HG02610 (cell line): ENCODE results near the gene CXCL17.
"Not testable (repeated sequence)": the region's sequence is repeated elsewhere in the genome, so short reads cannot be mapped to it uniquely, and the experiment has no call there.

Experiments used
- ATAC-seq: cut with Tn5 transposase; IDR thresholded peaks from one replicate; pipeline ENCODE4 v1.9.1; 2021; ENCODE audit warnings: mild to moderate bottlenecking, moderate library complexity; ENCODE audit not compliant: unreplicated experiment

CXCL17 gene

GRCh38 chr19:42442833-42443232 is at the start of gene CXCL17:
TSS of gene CXCL17 (minus strand) at chr19:42442946. CDS start at chr19:42442832, 114 bp downstream.
- ATAC-seq, result no peak

- ATAC-seq, result no peak
These were observed 46.2 kb upstream of the CXCL17 start for GRCh38 chr19:42488783-42489521.

GRCh38 chr19:42487798-42488178 is 45.0 kb upstream of the CXCL17 start:
- no peak for ATAC-seq

- no peak for ATAC-seq
These were observed 44.5 kb upstream of the CXCL17 start for GRCh38 chr19:42487032-42487797.

GRCh38 chr19:42485036-42485435 is 42.3 kb upstream of the CXCL17 start:
- not testable (repeated sequence) for ATAC-seq

- no peak for ATAC-seq
These were observed 37.8 kb upstream of the CXCL17 start for GRCh38 chr19:42480335-42481095.

GRCh38 chr19:42479736-42480135 is 37.0 kb upstream of the CXCL17 start:
- no peak for ATAC-seq

GRCh38 chr19:42478765-42479311 is 36.1 kb upstream of the CXCL17 start:
- no peak for ATAC-seq

- ATAC-seq, result no peak
These were observed 35.2 kb upstream of the CXCL17 start for GRCh38 chr19:42477933-42478332.

- ATAC-seq, result no peak
These were observed 34.4 kb upstream of the CXCL17 start for GRCh38 chr19:42477117-42477516.

GRCh38 chr19:42475366-42475765 is 32.6 kb upstream of the CXCL17 start:
- no peak for ATAC-seq

GRCh38 chr19:42474743-42475142 is 32.0 kb upstream of the CXCL17 start:
- no peak for ATAC-seq

- no peak for ATAC-seq
These were observed 30.9 kb upstream of the CXCL17 start for GRCh38 chr19:42473686-42474085.

GRCh38 chr19:42472402-42473147 is 29.8 kb upstream of the CXCL17 start:
- ATAC-seq, result no peak

GRCh38 chr19:42471554-42472249 is 29.0 kb upstream of the CXCL17 start:
- ATAC-seq, result no peak

- no peak for ATAC-seq
These were observed 26.8 kb upstream of the CXCL17 start for GRCh38 chr19:42469311-42470235.

- ATAC-seq, result no peak
These were observed 25.6 kb upstream of the CXCL17 start for GRCh38 chr19:42468273-42468796.

- no peak for ATAC-seq
These were observed 24.5 kb upstream of the CXCL17 start for GRCh38 chr19:42467183-42467760.
